ENCODE measurements around the gene SMAD3. TPM values are rescaled to one million over a fixed set of nuclear protein-coding genes. Genes with fewer than 3 reads are reported as not detected.
"Not testable (repeated sequence)": the region's sequence is repeated elsewhere in the genome, so short reads cannot be mapped to it uniquely, and the experiment has no call there.

The SMAD3 gene
- total RNA-seq, 1 experiment from 2014 or later = 21.9 TPM

GRCh38 chr15:67059127-67059553 lies 6.3 kb upstream of the SMAD3 start:
- no peak for DNase-seq (ENCODE audit: low spot score)
- in situ Hi-C loops (cut with HindIII; ENCODE audit: low sequenced_read_pairs) = no loop called here

DNA sequence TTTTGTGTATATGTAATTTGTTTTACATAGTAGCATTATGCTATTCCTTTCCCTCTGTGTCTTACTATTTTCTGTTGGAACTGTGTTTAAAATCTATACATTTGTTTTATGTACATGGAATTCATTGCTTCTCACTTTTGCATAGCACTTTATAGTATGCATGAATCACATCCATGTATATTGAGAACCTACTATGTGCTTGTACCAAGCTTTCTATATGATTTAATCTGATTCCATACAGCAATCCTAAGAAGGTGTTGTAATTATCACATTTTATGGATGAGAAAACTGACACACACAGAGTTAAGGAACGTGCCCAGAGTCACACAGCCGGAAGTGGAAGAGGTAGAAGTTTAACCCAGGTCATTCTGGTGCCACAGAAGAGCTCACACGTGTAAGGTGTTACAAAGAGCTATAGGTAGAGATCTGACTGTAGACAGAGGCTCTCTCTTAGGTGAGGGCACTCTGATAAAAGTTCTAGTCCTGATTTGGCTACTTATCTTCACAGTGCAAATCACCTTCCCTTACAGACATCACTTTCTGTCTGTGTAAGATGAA lies 3.5 kb upstream of the SMAD3 start:
- DNase-seq (ENCODE audit: low spot score) = no peak
- in situ Hi-C loops (cut with HindIII; ENCODE audit: low sequenced_read_pairs) = no loop called here

DNA sequence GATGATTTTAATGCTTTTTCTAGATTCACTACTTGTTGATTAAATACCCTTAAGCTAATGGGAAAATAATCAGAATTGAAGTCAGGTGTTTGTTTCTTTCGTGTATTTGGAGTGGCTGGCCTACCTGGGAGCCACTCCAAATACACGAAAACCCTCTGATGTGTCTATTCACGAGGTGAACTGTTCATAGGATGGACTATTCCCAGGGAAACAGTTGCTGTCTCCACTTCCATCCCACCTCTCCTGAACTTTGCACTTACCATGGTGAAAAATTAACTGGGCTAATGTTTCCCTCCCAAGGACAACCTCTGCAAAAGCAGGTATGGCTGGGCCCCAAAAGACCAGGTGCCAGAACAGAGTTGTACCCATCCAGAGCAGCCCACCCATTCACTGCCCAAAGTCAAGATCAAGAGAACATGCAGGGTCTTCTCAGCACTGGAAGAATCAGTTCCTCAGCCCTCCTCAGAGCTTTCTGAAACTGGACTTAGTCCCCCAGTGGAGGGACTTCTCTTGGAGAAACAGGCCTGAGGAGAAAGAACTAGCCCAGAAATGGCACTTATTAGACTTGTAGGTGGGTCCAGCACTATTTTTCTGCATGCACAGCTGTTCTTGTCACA lies 2.9 kb upstream of the SMAD3 start:
- in situ Hi-C loops (cut with HindIII; ENCODE audit: low sequenced_read_pairs) = no loop called here

DNA sequence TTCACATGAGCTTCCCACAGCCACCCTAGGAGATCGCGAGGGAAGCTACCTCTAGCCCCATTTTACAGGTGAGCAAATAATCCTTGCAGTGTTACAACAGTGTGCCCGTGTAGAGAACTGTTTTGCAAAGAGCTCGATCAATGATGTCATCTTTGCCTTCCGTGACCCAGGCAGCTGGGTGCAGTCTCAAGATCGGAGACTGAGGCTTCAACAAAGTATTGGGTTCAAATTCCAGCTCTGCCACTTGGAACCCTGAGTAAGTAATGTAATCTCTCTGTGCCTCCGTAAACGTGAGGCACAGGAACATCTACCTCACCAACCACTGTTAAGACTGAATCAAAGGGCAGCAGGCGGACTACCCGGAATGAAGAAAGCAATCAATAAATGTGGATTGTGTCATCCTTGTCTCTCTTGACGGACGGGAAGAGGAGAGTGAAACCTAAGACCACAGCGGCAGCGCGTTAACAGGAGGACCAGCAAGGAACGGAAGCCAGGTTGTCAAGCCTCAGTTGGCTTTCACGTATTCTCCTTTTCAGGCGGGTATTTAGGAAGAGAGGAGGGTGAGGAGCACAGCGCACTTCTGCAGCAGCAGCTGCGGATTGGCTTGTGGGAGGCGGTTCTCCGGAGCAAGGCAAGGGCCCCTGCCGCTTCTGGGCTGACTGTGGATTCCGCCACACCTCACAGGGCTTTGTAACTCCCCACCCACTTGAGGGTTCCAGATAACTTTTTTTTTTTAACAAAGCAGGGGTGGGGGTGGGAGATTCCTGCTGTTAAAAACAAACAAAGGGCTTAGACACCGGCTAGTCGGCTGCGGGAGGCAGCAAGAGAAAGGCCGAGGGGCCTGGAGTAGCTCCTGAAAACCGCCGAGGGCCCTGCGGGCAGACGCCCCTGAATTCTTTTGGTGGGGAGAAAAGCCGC lies 1.5 kb upstream of the SMAD3 start:
- in situ Hi-C loops (cut with HindIII; ENCODE audit: low sequenced_read_pairs) = no loop called here
- peak; percentile 12 for DNase-seq (ENCODE audit: low spot score)

More for the DNA sequence above, 2.9 kb upstream of the SMAD3 start:
- DNase-seq (ENCODE audit: low spot score) = no peak

DNA sequence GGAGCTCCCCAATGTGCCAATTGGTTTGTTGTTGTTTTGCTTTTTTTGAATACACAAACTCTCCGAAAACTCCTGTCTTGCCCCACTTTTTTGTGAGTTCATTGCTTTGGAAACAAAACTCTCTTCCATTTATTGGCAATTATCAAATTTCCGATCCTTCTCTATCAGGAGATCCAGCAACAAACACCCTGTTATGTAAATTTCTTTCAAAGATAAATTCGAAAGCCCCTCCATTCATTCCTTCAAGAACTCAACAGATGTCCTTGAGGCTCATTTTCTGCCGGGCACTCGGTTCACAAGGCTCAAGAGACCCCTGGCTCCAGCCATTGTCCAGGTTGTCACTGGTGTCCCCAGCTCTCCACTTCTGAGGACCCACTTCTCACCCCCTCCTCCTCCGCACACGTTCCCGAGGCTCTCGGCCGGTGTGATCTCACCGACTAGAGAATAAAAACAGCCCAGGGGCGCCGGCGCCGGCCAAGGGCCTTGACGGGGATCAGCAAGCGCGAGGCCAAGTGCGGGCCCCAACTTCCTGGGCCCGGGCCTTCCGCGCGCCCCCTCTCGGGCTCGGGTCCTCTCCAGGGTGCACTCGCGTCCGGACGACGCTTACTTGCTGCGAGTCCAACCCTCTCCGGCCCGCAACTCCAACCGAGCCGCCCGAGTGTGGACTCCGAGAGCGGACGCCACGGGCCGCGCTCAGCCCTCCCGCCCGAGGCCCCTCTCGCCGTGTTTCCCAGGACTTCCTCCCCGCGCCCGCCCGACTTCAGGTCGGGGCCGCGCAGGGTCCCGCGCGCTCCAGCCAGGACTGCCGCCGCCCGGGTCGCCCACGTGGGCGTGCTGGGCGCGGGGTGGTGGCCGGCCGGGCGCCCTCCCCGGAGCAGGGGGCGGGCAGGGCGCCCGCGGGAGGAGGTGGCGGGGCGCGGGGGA lies 533 bp upstream of the SMAD3 start:
- in situ Hi-C loops (cut with HindIII; ENCODE audit: low sequenced_read_pairs) = no loop called here
- peak; percentile 12 for DNase-seq (ENCODE audit: low spot score)

- DNase-seq (ENCODE audit: low spot score) = no peak
- in situ Hi-C loops (cut with HindIII; ENCODE audit: low sequenced_read_pairs) = no loop called here
Measured at GRCh38 chr15:67066041-67066958, 898 bp downstream of the SMAD3 start.

GRCh38 chr15:67066959-67067853 lies 1.8 kb downstream of the SMAD3 start:
- in situ Hi-C loops (cut with HindIII; ENCODE audit: low sequenced_read_pairs) = no loop called here

GRCh38 chr15:67067930-67068551 lies 2.6 kb downstream of the SMAD3 start:
- no peak for DNase-seq (ENCODE audit: low spot score)
- in situ Hi-C loops (cut with HindIII; ENCODE audit: low sequenced_read_pairs) = no loop called here

More at GRCh38 chr15:67066959-67067853, 1.8 kb downstream of the SMAD3 start:
- DNase-seq (ENCODE audit: low spot score) = no peak

DNA sequence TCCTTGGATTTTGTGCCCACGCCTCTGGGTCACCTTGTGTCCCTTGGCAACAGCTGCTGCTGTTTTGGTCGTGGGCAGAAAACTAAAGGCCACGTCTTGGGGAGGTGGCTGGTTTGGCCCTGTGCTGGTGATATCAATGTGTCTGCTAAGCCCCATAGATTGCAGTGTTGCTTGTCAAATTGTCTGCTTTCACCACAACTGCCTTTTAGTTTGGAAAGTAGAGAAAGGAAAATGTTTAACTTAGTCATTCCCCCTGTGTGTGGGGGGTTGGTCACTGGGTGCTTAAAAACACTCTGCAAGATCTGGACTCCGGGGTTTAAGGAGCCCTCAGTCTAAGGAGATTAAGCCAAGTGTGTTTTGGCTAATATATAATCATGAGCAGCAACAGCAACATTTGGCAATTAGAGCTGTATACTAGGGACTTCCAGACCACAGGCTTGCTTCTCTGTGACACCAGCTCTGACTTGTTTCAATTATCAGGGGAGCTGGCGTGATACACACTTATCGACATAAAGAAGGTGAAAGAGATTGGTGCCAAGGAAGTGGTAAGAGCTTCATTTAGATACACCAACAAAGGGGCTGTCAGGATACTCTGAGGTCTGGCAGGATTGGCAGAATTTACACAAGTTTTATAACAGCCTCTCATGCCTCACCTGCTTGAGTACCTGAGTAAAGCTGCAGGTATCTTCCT lies 3.5 kb downstream of the SMAD3 start:
- DNase-seq (ENCODE audit: low spot score) = no peak
- in situ Hi-C loops (cut with HindIII; ENCODE audit: low sequenced_read_pairs) = no loop called here

GRCh38 chr15:67070150-67070549 lies 4.7 kb downstream of the SMAD3 start:
- in situ Hi-C loops (cut with HindIII; ENCODE audit: low sequenced_read_pairs) = no loop called here
- DNase-seq (ENCODE audit: low spot score) = no peak

DNA sequence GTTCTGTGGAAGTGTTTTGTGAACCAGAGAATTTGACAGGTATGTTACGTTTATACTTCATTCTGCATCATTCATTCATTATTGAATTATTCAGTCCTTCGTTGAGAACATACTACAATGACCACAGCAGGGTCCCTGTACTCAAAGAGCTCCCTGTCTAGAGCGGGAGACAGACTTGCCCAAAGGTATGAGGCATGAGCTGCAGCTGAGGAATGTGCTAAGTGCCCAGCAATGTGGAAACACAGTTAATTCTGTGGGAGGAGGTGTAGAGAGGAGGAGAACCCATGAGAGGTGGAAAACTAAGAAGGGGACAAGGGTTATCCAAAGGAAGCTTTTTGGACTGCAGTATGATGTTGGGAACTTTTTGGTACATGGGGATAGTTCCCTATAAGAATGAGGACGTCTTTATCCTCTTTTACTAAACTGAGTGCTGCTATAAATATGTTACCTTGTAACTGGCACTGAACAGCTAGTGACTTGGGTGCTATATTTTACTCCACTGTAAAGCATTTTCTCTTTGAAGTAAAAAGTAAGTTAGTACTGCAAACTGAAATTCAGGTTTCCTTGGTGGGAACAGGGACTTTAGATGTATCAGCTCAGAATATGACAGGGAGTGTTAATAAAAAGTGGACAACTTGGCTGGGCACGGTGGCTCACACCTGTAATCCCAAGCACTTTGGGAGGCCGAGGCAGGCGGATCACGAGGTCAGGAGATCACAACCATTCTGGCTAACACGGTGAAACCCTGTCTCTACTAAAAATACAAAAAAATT lies 5.7 kb downstream of the SMAD3 start:
- in situ Hi-C loops (cut with HindIII; ENCODE audit: low sequenced_read_pairs) = no loop called here
- no peak for DNase-seq (ENCODE audit: low spot score)

- no peak for DNase-seq (ENCODE audit: low spot score)
Measured at GRCh38 chr15:67072442-67072841, 7.0 kb downstream of the SMAD3 start.

DNA sequence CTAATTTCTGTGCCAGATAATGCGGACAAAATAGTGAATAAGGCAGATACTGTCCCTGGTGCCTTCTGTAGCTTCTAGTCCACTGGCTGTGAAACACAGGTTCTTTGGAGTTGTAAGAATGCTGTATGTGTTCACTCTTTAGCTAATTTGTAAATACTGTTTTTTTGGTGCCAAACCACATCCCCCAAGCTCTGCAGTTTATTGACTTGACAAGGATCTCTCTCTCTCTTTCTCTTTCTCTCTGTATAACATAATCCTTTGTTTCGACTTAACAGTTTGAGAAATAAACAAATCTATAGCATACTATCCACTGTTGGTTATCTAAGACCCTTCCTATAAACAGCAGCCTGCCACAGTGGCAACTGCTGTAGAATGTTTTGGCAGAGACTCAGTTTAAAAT lies 7.6 kb downstream of the SMAD3 start:
- in situ Hi-C loops (cut with HindIII; ENCODE audit: low sequenced_read_pairs) = no loop called here
- DNase-seq (ENCODE audit: low spot score) = no peak

More at GRCh38 chr15:67072442-67072841, 7.0 kb downstream of the SMAD3 start:
- in situ Hi-C loops (cut with HindIII; ENCODE audit: low sequenced_read_pairs) = no loop called here

GRCh38 chr15:67074886-67075229 lies 9.5 kb downstream of the SMAD3 start:
- DNase-seq (ENCODE audit: low spot score) = no peak
- in situ Hi-C loops (cut with HindIII; ENCODE audit: low sequenced_read_pairs) = no loop called here

DNA sequence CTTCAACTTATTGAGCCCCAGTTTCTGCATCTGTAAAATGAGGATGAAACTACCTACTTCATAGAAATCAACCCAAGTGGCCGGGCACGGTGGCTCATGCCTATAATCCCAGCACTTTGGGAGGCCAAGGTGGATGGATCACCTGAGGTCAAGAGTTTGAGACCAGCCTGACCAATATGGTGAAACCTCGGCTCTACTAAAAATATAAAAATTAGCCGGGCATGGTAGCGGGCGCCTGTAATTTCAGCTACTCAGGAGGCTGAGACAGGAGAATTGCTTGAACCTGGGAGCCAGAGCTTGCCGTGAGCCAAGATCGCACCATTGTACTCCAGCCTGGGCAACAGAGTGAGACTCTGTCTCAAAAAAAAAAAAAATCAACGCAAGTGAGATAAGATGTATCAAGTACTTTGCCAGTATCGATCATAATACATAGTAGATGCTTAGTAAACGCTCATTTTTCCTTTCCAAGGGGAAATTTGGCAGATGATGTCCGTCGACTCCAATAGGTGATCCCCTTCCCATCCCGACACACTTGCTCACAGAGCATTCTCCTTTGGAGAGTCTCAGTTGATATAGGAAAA lies 10.2 kb downstream of the SMAD3 start:
- in situ Hi-C loops (cut with HindIII; ENCODE audit: low sequenced_read_pairs); DNase-seq (ENCODE audit: low spot score): not testable (repeated sequence)

All from G401 (cell line).